ENCODE measurements around the gene HERC2. TPM values are rescaled to one million over a fixed set of nuclear protein-coding genes. Genes with fewer than 3 reads are reported as not detected.

HERC2 gene
- total and polyA plus RNA-seq, 4 donors, result 17.9 to 76.0 (median 39.8) TPM

- no peak overlapping the region for H3K4me3 ChIP-seq
- H3K9ac ChIP-seq (ENCODE audit: insufficient read depth in 1 of 2, low read length in 2 of 2), result no peak overlapping the region
- H3K4me1 ChIP-seq (ENCODE audit: control insufficient read depth in 5 of 5, insufficient read depth in 5 of 5, low read length in 5 of 5), result no peaks in the 10 kb centered on the region
- ATAC-seq (ENCODE audit: insufficient read depth, low FRiP score) (no peak), DNase-seq (no peak)
- WGBS, 2 donors, result 81 to 87% methylated on average over 11 of the region's 11 CpGs
- H3K27ac ChIP-seq (ENCODE audit: low read depth in 1 of 2, low read length in 1 of 2), result no peak overlapping the region
- no peaks in the 10 kb centered on the region for H3K27me3 ChIP-seq (ENCODE audit: control insufficient read depth in 3 of 3, insufficient read depth in 3 of 3, low read length in 2 of 3)
- no peak for TF ChIP-seq CTCF (IDR thresholded peaks at IDR 0.05; ENCODE audit: control extremely low read depth, extremely low read depth)
- H3K9me3 ChIP-seq (ENCODE audit: control insufficient read depth in 4 of 4, insufficient read depth in 3 of 4, low read length in 3 of 4), result no peaks in the 10 kb centered on the region
- H3K36me3 ChIP-seq (ENCODE audit: control insufficient read depth in 4 of 4, insufficient read depth in 4 of 4, low read length in 4 of 4), result peaks cover 0 to 42% (median 38%) of the 10 kb centered on the region in 4 donors
Measured at GRCh38 chr15:28127036-28127435, 194.9 kb downstream of the HERC2 start.

- TF ChIP-seq CTCF (IDR thresholded peaks at IDR 0.05; ENCODE audit: control extremely low read depth, extremely low read depth), result peak; percentile 32
- no peaks in the 10 kb centered on the region for H3K27me3 ChIP-seq (ENCODE audit: control insufficient read depth in 3 of 3, insufficient read depth in 3 of 3, low read length in 2 of 3)
- no peaks in the 10 kb centered on the region for H3K4me1 ChIP-seq (ENCODE audit: control insufficient read depth in 5 of 5, insufficient read depth in 5 of 5, low read length in 5 of 5)
- peak in 2 of 3 donors; percentile 68 to 77 for DNase-seq
- no peak overlapping the region for H3K27ac ChIP-seq (ENCODE audit: low read depth in 1 of 2, low read length in 1 of 2)
- no peak for ATAC-seq (ENCODE audit: insufficient read depth, low FRiP score)
- WGBS, 2 donors, result 70 to 79% methylated on average over 17 of the region's 17 CpGs
- no peak overlapping the region for H3K4me3 ChIP-seq
- H3K36me3 ChIP-seq (ENCODE audit: control insufficient read depth in 4 of 4, insufficient read depth in 4 of 4, low read length in 4 of 4), result peaks cover 5 to 38% (median 32%) of the 10 kb centered on the region in 4 donors
- H3K9ac ChIP-seq (ENCODE audit: insufficient read depth in 1 of 2, low read length in 2 of 2), result no peak overlapping the region
- no peaks in the 10 kb centered on the region for H3K9me3 ChIP-seq (ENCODE audit: control insufficient read depth in 4 of 4, insufficient read depth in 3 of 4, low read length in 3 of 4)
Measured at GRCh38 chr15:28125673-28126651, 196.0 kb downstream of the HERC2 start.

GRCh38 chr15:28124841-28125240 is 197.1 kb downstream of the HERC2 start:
- H3K27me3 ChIP-seq (ENCODE audit: control insufficient read depth in 3 of 3, insufficient read depth in 3 of 3, low read length in 2 of 3), result no peaks in the 10 kb centered on the region
- H3K4me1 ChIP-seq (ENCODE audit: control insufficient read depth in 5 of 5, insufficient read depth in 5 of 5, low read length in 5 of 5), result no peaks in the 10 kb centered on the region
- ATAC-seq (ENCODE audit: insufficient read depth, low FRiP score) (no peak), DNase-seq (no peak)
- H3K9ac ChIP-seq (ENCODE audit: insufficient read depth in 1 of 2, low read length in 2 of 2), result no peak overlapping the region
- WGBS, 2 donors, result 94 to 95% methylated on average over 10 of the region's 10 CpGs
- no peaks in the 10 kb centered on the region for H3K9me3 ChIP-seq (ENCODE audit: control insufficient read depth in 4 of 4, insufficient read depth in 3 of 4, low read length in 3 of 4)
- peaks cover 14 to 37% (median 32%) of the 10 kb centered on the region in 4 donors for H3K36me3 ChIP-seq (ENCODE audit: control insufficient read depth in 4 of 4, insufficient read depth in 4 of 4, low read length in 4 of 4)
- no peak overlapping the region for H3K27ac ChIP-seq (ENCODE audit: low read depth in 1 of 2, low read length in 1 of 2)
- no peak for TF ChIP-seq CTCF (IDR thresholded peaks at IDR 0.05; ENCODE audit: control extremely low read depth, extremely low read depth)
- H3K4me3 ChIP-seq, result no peak overlapping the region
